ENCODE measurements around the gene HELT. TPM values are rescaled to one million over a fixed set of nuclear protein-coding genes. Genes with fewer than 3 reads are reported as not detected.

Gene HELT
- total RNA-seq, 1 experiment from 2014 or later: not detected

DNA sequence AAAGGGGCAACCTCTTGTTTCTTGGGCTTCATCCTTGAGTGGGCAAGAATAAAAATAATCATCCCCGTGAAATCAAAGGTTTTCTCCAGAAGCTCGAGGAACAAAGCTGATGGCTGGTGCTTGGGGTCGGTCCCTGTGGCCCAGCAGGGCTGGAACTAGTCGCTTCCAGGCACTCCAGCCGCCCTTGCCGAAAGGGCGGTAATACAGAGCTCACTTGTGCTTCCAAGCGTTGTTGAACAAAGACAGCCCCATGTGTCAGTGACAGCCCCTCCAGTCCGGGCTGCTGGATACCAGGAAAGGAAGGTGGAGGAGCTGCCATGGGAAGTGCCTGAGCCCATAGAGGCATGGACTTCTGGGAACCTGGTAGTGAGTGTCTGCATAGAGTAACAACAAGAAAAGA lies 5.2 kb downstream of the HELT start:
- Histone ChIP-seq H3K4me3 (ENCODE audit: low read length) (no peak overlapping the region), H3K9ac (ENCODE audit: low read length) (no peak overlapping the region), H3K79me2 (ENCODE audit: low read length) (no peaks in the 10 kb centered on the region), H3K4me1 (ENCODE audit: insufficient read depth, low read length) (no peaks in the 10 kb centered on the region), H3K27ac (ENCODE audit: low read length) (no peak overlapping the region), H3K9me3 (ENCODE audit: low read length) (no peaks in the 10 kb centered on the region), H3K4me2 (ENCODE audit: low read length) (no peak overlapping the region), H3K9me2 (replicated peaks; ENCODE audit: low read length) (no peaks in the 10 kb centered on the region), H4K20me1 (ENCODE audit: low read length) (no peaks in the 10 kb centered on the region), H2AFZ (ENCODE audit: low read length) (no peak overlapping the region), H3K36me3 (ENCODE audit: low read depth, low read length) (no peaks in the 10 kb centered on the region), H3F3A (ENCODE audit: low read length, unreplicated experiment) (no peaks in the 10 kb centered on the region), H3K27me3 (ENCODE audit: low read length) (peaks cover 73% of the 10 kb centered on the region)
- intact Hi-C loops (cut with micrococcal nuclease): no loop called here
- no peak for TF ChIP-seq EZH2 (IDR thresholded peaks at IDR 0.05; ENCODE audit: low read length, unreplicated experiment)
- TF ChIP-seq CTCF (conservative IDR thresholded peaks at IDR 0.05; ENCODE audit: low read depth, low read length): no peak
- TF ChIP-seq EZH2phosphoT487 (IDR thresholded peaks at IDR 0.05; ENCODE audit: borderline replicate concordance, low read length): no peak
- ChIA-PET CTCF (no interaction called here), POLR2A (ENCODE audit: unreplicated experiment) (no interaction called here)
- DNase-seq (no peak), ATAC-seq (no peak)
- no TSS peak for BruUV-seq (replicated peaks)

GRCh38 chr4:185028625-185029024 lies 10.3 kb downstream of the HELT start:
- no TSS peak for BruUV-seq (replicated peaks)
- Histone ChIP-seq H3K9me3 (ENCODE audit: low read length) (no peaks in the 10 kb centered on the region), H3K4me1 (ENCODE audit: insufficient read depth, low read length) (no peaks in the 10 kb centered on the region), H3K27ac (ENCODE audit: low read length) (no peak overlapping the region), H3F3A (ENCODE audit: low read length, unreplicated experiment) (no peaks in the 10 kb centered on the region), H3K4me3 (ENCODE audit: low read length) (no peak overlapping the region), H3K36me3 (ENCODE audit: low read depth, low read length) (no peaks in the 10 kb centered on the region), H3K9ac (ENCODE audit: low read length) (no peak overlapping the region), H4K20me1 (ENCODE audit: low read length) (no peaks in the 10 kb centered on the region), H3K79me2 (ENCODE audit: low read length) (no peaks in the 10 kb centered on the region), H3K9me2 (replicated peaks; ENCODE audit: low read length) (no peaks in the 10 kb centered on the region), H3K27me3 (ENCODE audit: low read length) (peaks cover 75% of the 10 kb centered on the region), H3K4me2 (ENCODE audit: low read length) (no peak overlapping the region), H2AFZ (ENCODE audit: low read length) (no peak overlapping the region)
- DNase-seq (no peak), ATAC-seq (no peak)
- ChIA-PET POLR2A (ENCODE audit: unreplicated experiment) (no interaction called here), CTCF (no interaction called here)
- intact Hi-C loops (cut with micrococcal nuclease): no loop called here
- TF ChIP-seq CTCF (conservative IDR thresholded peaks at IDR 0.05; ENCODE audit: low read depth, low read length) (no peak), EZH2phosphoT487 (IDR thresholded peaks at IDR 0.05; ENCODE audit: borderline replicate concordance, low read length) (no peak), EZH2 (IDR thresholded peaks at IDR 0.05; ENCODE audit: low read length, unreplicated experiment) (no peak)

- H4K20me1 ChIP-seq (ENCODE audit: low read length): no peaks in the 10 kb centered on the region
- ChIA-PET CTCF (no interaction called here), POLR2A (ENCODE audit: unreplicated experiment) (no interaction called here)
- no peaks in the 10 kb centered on the region for H3K9me2 ChIP-seq (replicated peaks; ENCODE audit: low read length)
- no peaks in the 10 kb centered on the region for H3K36me3 ChIP-seq (ENCODE audit: low read depth, low read length)
- intact Hi-C loops (cut with micrococcal nuclease): loop anchor here (10.0 kb wide), 1 partner anchor 563 kb away; no protein-coding TSS in a partner anchor
- DNase-seq (no peak), ATAC-seq (no peak)
- H3K27me3 ChIP-seq (ENCODE audit: low read length): peaks cover 51% of the 10 kb centered on the region
- no peak overlapping the region for H3K4me2 ChIP-seq (ENCODE audit: low read length)
- H2AFZ ChIP-seq (ENCODE audit: low read length): no peak overlapping the region
- no peak overlapping the region for H3K9ac ChIP-seq (ENCODE audit: low read length)
- no peak overlapping the region for H3K4me3 ChIP-seq (ENCODE audit: low read length)
- H3K4me1 ChIP-seq (ENCODE audit: insufficient read depth, low read length): no peaks in the 10 kb centered on the region
- no TSS peak for BruUV-seq (replicated peaks)
- no peaks in the 10 kb centered on the region for H3K79me2 ChIP-seq (ENCODE audit: low read length)
- no peaks in the 10 kb centered on the region for H3F3A ChIP-seq (ENCODE audit: low read length, unreplicated experiment)
- H3K27ac ChIP-seq (ENCODE audit: low read length): no peak overlapping the region
- TF ChIP-seq EZH2 (IDR thresholded peaks at IDR 0.05; ENCODE audit: low read length, unreplicated experiment) (no peak), EZH2phosphoT487 (IDR thresholded peaks at IDR 0.05; ENCODE audit: borderline replicate concordance, low read length) (no peak), CTCF (conservative IDR thresholded peaks at IDR 0.05; ENCODE audit: low read depth, low read length) (no peak)
- no peaks in the 10 kb centered on the region for H3K9me3 ChIP-seq (ENCODE audit: low read length)
Observed at GRCh38 chr4:185031611-185032010, 13.3 kb downstream of the HELT start.
